Measurements from ENCODE around the gene REPS1.

REPS1 gene

GRCh38 chr6:138909511-138909910 lies 78.5 kb downstream of the REPS1 start:
- Histone ChIP-seq H3K79me2 (ENCODE audit: control insufficient read depth, low read length) (no peaks in the 10 kb centered on the region), H3K36me3 (ENCODE audit: control insufficient read depth, low read length) (peaks cover 73% of the 10 kb centered on the region), H3K27ac (ENCODE audit: low read depth, low read length) (no peak overlapping the region), H4K20me1 (ENCODE audit: control insufficient read depth, insufficient read depth, low read depth, low read length) (no peaks in the 10 kb centered on the region), H3K27me3 (ENCODE audit: control insufficient read depth, low read length) (no peaks in the 10 kb centered on the region), H3K9me2 (replicated peaks; ENCODE audit: control insufficient read depth, low read length) (no peaks in the 10 kb centered on the region), H3K4me2 (ENCODE audit: low read length) (0 out of 2 replicates have a peak overlapping the region, but pooled peaks have one; percentile 12), H3K4me3 (ENCODE audit: low read length) (no peak overlapping the region), H3K4me1 (ENCODE audit: control insufficient read depth, low read length) (peaks cover 12% of the 10 kb centered on the region), H3K9me3 (ENCODE audit: control insufficient read depth, insufficient read depth, low read length) (no peaks in the 10 kb centered on the region), H3F3A (ENCODE audit: control insufficient read depth, insufficient read depth) (no peaks in the 10 kb centered on the region)
- no peak for TF ChIP-seq CTCF (IDR thresholded peaks at IDR 0.05; ENCODE audit: low read depth, low read length, poor library complexity, severe bottlenecking)
- TF ChIP-seq EZH2phosphoT487 (IDR thresholded peaks at IDR 0.05; ENCODE audit: borderline replicate concordance, low read length), result no peak

GRCh38 chr6:138907167-138907566 lies 80.9 kb downstream of the REPS1 start:
- Histone ChIP-seq H3K4me3 (ENCODE audit: low read length) (no peak overlapping the region), H3K27me3 (ENCODE audit: control insufficient read depth, low read length) (no peaks in the 10 kb centered on the region), H3K9me3 (ENCODE audit: control insufficient read depth, insufficient read depth, low read length) (no peaks in the 10 kb centered on the region), H3K36me3 (ENCODE audit: control insufficient read depth, low read length) (peaks cover 67% of the 10 kb centered on the region), H3F3A (ENCODE audit: control insufficient read depth, insufficient read depth) (no peaks in the 10 kb centered on the region), H3K4me1 (ENCODE audit: control insufficient read depth, low read length) (peaks cover 12% of the 10 kb centered on the region), H3K79me2 (ENCODE audit: control insufficient read depth, low read length) (no peaks in the 10 kb centered on the region), H3K4me2 (ENCODE audit: low read length) (no peak overlapping the region), H3K9me2 (replicated peaks; ENCODE audit: control insufficient read depth, low read length) (no peaks in the 10 kb centered on the region), H3K27ac (ENCODE audit: low read depth, low read length) (no peak overlapping the region), H4K20me1 (ENCODE audit: control insufficient read depth, insufficient read depth, low read depth, low read length) (no peaks in the 10 kb centered on the region)
- no peak for TF ChIP-seq EZH2phosphoT487 (IDR thresholded peaks at IDR 0.05; ENCODE audit: borderline replicate concordance, low read length)
- no peak for TF ChIP-seq CTCF (IDR thresholded peaks at IDR 0.05; ENCODE audit: low read depth, low read length, poor library complexity, severe bottlenecking)

DNA sequence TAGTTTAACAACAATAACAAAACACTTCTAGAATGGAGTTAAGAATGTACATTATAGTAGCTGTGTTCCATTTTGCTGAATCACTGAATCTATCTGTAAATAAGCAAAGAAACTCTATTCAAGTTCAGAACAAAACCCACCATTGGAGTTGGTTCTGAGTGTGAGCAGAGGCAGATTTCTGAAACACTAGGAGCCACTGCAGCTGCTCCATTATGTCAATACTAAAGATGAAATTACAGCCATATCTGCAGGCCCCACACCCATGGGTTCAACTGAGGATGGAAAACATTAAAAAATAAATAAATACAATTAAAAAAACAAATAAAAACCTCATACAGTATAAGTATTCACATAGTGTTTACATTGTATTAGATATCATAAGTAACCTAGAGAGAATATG lies 91.0 kb downstream of the REPS1 start:
- H3K36me3 ChIP-seq (ENCODE audit: control insufficient read depth, low read length), result peaks cover 8% of the 10 kb centered on the region; the same call in 1 of the 2 replicates
- H3K9me2 ChIP-seq (replicated peaks; ENCODE audit: control insufficient read depth, low read length), result no peaks in the 10 kb centered on the region
- no peak for TF ChIP-seq EZH2phosphoT487 (IDR thresholded peaks at IDR 0.05; ENCODE audit: borderline replicate concordance, low read length)
- TF ChIP-seq CTCF (IDR thresholded peaks at IDR 0.05; ENCODE audit: low read depth, low read length, poor library complexity, severe bottlenecking), result no peak
- H3K27ac ChIP-seq (ENCODE audit: low read depth, low read length), result no peak overlapping the region
- H3F3A ChIP-seq (ENCODE audit: control insufficient read depth, insufficient read depth), result no peaks in the 10 kb centered on the region
- no peak overlapping the region for H3K4me2 ChIP-seq (ENCODE audit: low read length)
- no peaks in the 10 kb centered on the region for H3K27me3 ChIP-seq (ENCODE audit: control insufficient read depth, low read length)
- no peaks in the 10 kb centered on the region for H4K20me1 ChIP-seq (ENCODE audit: control insufficient read depth, insufficient read depth, low read depth, low read length)
- H3K79me2 ChIP-seq (ENCODE audit: control insufficient read depth, low read length), result no peaks in the 10 kb centered on the region
- H3K9me3 ChIP-seq (ENCODE audit: control insufficient read depth, insufficient read depth, low read length), result no peaks in the 10 kb centered on the region
- no peaks in the 10 kb centered on the region for H3K4me1 ChIP-seq (ENCODE audit: control insufficient read depth, low read length)
- no peak overlapping the region for H3K4me3 ChIP-seq (ENCODE audit: low read length)

Data from DOHH2 (cell line).